PFSK-1 (cell line): ENCODE results near the gene BABAM2.

ENCODE experiments used
- FOXP2 ChIP-seq: optimal IDR thresholded peaks from 2 replicates; pipeline ENCODE3; 2011; ENCODE audit warnings: borderline replicate concordance, control low read depth, inconsistent platforms; ENCODE audit not compliant: insufficient read depth; ENCODE audit errors: extremely low read length, extremely low read depth
- POLR2AphosphoS5 ChIP-seq: IDR thresholded peaks from 2 replicates; pipeline ENCODE4 v1.6.1; 2012; ENCODE audit warnings: low read depth, mild to moderate bottlenecking, control low read depth, low read length, moderate library complexity
- SIN3A ChIP-seq: IDR thresholded peaks from 2 replicates; pipeline ENCODE4 v1.6.1; 2012; ENCODE audit warnings: mild to moderate bottlenecking, low read length, moderate library complexity, borderline replicate concordance; ENCODE audit not compliant: insufficient read depth
- TAF1 ChIP-seq: IDR thresholded peaks from 2 replicates; pipeline ENCODE4 v1.6.1; 2012; ENCODE audit warnings: low read length, control low read depth, borderline replicate concordance; ENCODE audit not compliant: insufficient read depth
- TF ChIP-seq, protein P1 (sequence below), 2 experiments: IDR thresholded peaks; 2 replicates each; pipeline versions ENCODE4 v1.6.1 to v1.8.0; 2011 to 2012; ENCODE audit warnings: low read depth in 2 of 2, low read length in 2 of 2, control low read depth in 1 of 2, inconsistent platforms in 1 of 2, mild to moderate bottlenecking in 1 of 2, moderate library complexity in 1 of 2; ENCODE audit not compliant: insufficient read depth in 1 of 2

Gene BABAM2

GRCh38 chr2:28009732-28010131 is 119.2 kb downstream of the BABAM2 start:
- TF ChIP-seq, protein P1, sequence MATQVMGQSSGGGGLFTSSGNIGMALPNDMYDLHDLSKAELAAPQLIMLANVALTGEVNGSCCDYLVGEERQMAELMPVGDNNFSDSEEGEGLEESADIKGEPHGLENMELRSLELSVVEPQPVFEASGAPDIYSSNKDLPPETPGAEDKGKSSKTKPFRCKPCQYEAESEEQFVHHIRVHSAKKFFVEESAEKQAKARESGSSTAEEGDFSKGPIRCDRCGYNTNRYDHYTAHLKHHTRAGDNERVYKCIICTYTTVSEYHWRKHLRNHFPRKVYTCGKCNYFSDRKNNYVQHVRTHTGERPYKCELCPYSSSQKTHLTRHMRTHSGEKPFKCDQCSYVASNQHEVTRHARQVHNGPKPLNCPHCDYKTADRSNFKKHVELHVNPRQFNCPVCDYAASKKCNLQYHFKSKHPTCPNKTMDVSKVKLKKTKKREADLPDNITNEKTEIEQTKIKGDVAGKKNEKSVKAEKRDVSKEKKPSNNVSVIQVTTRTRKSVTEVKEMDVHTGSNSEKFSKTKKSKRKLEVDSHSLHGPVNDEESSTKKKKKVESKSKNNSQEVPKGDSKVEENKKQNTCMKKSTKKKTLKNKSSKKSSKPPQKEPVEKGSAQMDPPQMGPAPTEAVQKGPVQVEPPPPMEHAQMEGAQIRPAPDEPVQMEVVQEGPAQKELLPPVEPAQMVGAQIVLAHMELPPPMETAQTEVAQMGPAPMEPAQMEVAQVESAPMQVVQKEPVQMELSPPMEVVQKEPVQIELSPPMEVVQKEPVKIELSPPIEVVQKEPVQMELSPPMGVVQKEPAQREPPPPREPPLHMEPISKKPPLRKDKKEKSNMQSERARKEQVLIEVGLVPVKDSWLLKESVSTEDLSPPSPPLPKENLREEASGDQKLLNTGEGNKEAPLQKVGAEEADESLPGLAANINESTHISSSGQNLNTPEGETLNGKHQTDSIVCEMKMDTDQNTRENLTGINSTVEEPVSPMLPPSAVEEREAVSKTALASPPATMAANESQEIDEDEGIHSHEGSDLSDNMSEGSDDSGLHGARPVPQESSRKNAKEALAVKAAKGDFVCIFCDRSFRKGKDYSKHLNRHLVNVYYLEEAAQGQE (IDR thresholded peaks at IDR 0.05; ENCODE audit: insufficient read depth in 1 of 2, low read depth in 2 of 2, low read length in 2 of 2): no peak
- TF ChIP-seq TAF1: no peak
- TF ChIP-seq POLR2AphosphoS5: no peak
- TF ChIP-seq FOXP2: no peak
- TF ChIP-seq SIN3A: no peak

- TF ChIP-seq TAF1 (no peak), FOXP2 (no peak), SIN3A (no peak), POLR2AphosphoS5 (no peak)
- TF ChIP-seq, protein P1 (IDR thresholded peaks at IDR 0.05; ENCODE audit: insufficient read depth in 1 of 2, low read depth in 2 of 2, low read length in 2 of 2): no peak
These were observed 120.8 kb downstream of the BABAM2 start for GRCh38 chr2:28011322-28011737.

- no peak for TF ChIP-seq TAF1
- TF ChIP-seq, protein P1 (IDR thresholded peaks at IDR 0.05; ENCODE audit: insufficient read depth in 1 of 2, low read depth in 2 of 2, low read length in 2 of 2): no peak
- TF ChIP-seq SIN3A: no peak
- no peak for TF ChIP-seq FOXP2
- no peak for TF ChIP-seq POLR2AphosphoS5
These were observed 131.4 kb downstream of the BABAM2 start for GRCh38 chr2:28021898-28022297.

GRCh38 chr2:28025123-28025522 is 134.6 kb downstream of the BABAM2 start:
- TF ChIP-seq FOXP2 (no peak), SIN3A (no peak), POLR2AphosphoS5 (no peak), TAF1 (no peak)
- TF ChIP-seq, protein P1 (IDR thresholded peaks at IDR 0.05; ENCODE audit: insufficient read depth in 1 of 2, low read depth in 2 of 2, low read length in 2 of 2): no peak

DNA sequence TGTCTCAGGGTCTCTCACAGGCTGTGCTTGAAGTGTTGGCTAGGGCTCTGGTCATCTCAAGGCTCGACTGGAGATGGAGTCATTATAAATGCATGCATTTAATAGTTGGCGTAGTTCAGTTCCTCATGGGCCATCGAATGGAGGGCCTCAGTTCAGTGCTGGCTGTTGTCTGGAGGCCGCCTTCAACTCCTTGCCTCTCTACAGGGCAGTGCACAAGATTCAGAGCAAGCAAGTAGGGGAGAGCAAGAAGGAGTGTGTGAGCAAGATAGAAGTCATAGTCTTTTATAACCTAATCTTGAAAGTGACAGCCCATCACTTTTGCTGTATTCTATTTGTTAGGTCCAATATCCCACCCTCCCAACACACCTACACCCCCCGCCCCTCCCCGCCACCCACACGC is 137.5 kb downstream of the BABAM2 start:
- TF ChIP-seq SIN3A (no peak), FOXP2 (no peak), POLR2AphosphoS5 (no peak), TAF1 (no peak)
- TF ChIP-seq, protein P1 (IDR thresholded peaks at IDR 0.05; ENCODE audit: insufficient read depth in 1 of 2, low read depth in 2 of 2, low read length in 2 of 2): no peak
